PC-3 (cell line): ENCODE results near the gene SOX6. TPM values are rescaled to one million over a fixed set of nuclear protein-coding genes. Genes with fewer than 3 reads are reported as not detected.

ENCODE experiments used
- ATAC-seq: fragments of 200-7000 bp; cut with Tn5 transposase; 2 replicates; pipeline ENCODE4 v1.9.1; 2020; ENCODE audit warnings: mild to moderate bottlenecking, moderate library complexity
- BruUV-seq: library from RNA; stranded (reverse); fragments of 400-500 nt; replicated peaks from 2 replicates; lab custom pipeline; 2021; lab: Mats Ljungman, UMichigan
- CTCF ChIA-PET: fragments of 300-600 bp; sonication (Branson Sonifier 250); formaldehyde crosslinking; loops from one replicate; lab custom pipeline; 2022; ENCODE audit warnings: antibody characterized with exemption; lab: Charles Lee
- POLR2A ChIA-PET: fragments of 300-600 bp; sonication (Branson Sonifier 250); formaldehyde crosslinking; loops from one replicate; lab custom pipeline; 2022; ENCODE audit warnings: antibody characterized with exemption; ENCODE audit not compliant: unreplicated experiment; lab: Charles Lee
- DNase-seq: peaks from one replicate; pipeline ENCODE4 v3.0.0-alpha.2; 2015
- H2AFZ ChIP-seq: fragments of 300-600 bp; sonication (generic); 2 replicates; pipeline ENCODE4 v1.6.0; 2016; ENCODE audit warnings: antibody characterized with exemption, low read length
- H3F3A ChIP-seq: fragments of 300-600 bp; sonication (generic); one replicate; pipeline ENCODE4 v1.6.0; 2017; ENCODE audit warnings: antibody characterized with exemption, low read length, control low read depth, mild to moderate bottlenecking; ENCODE audit not compliant: unreplicated experiment
- H3K27ac ChIP-seq: fragments of 300-600 bp; sonication (generic); 2 replicates; pipeline ENCODE4 v1.5.1; 2016; ENCODE audit warnings: mild to moderate bottlenecking, low read length
- H3K27me3 ChIP-seq: fragments of 300-600 bp; sonication (generic); 2 replicates; pipeline ENCODE4 v1.6.1; 2016; ENCODE audit warnings: low read length, mixed read lengths
- H3K36me3 ChIP-seq: fragments of 300-600 bp; sonication (generic); 2 replicates; pipeline ENCODE4 v1.6.1; 2016; ENCODE audit warnings: low read depth, mixed run types, low read length, mixed read lengths
- H3K4me1 ChIP-seq: fragments of 300-600 bp; sonication (generic); 2 replicates; pipeline ENCODE4 v1.5.1; 2016; ENCODE audit warnings: low read length; ENCODE audit not compliant: insufficient read depth
- H3K4me2 ChIP-seq: fragments of 300-600 bp; sonication (generic); 2 replicates; pipeline ENCODE4 v1.6.0; 2016; ENCODE audit warnings: low read length
- H3K4me3 ChIP-seq: fragments of 300-600 bp; sonication (generic); 2 replicates; pipeline ENCODE4 v1.5.1; 2016; ENCODE audit warnings: mild to moderate bottlenecking, low read length, mixed read lengths
- H3K79me2 ChIP-seq: fragments of 300-600 bp; sonication (generic); 2 replicates; pipeline ENCODE4 v1.6.1; 2017; ENCODE audit warnings: low read length, mixed read lengths
- H3K9ac ChIP-seq: fragments of 300-600 bp; sonication (generic); 2 replicates; pipeline ENCODE4 v1.6.0; 2016; ENCODE audit warnings: mild to moderate bottlenecking, low read length
- H3K9me2 ChIP-seq: fragments of 300-600 bp; sonication (generic); replicated peaks from 2 replicates; pipeline ENCODE4 v1.6.1; 2016; ENCODE audit warnings: mixed run types, low read length, mixed read lengths
- H3K9me3 ChIP-seq: fragments of 300-600 bp; sonication (generic); 2 replicates; pipeline ENCODE4 v1.6.1; 2016; ENCODE audit warnings: low read length, mixed read lengths
- H4K20me1 ChIP-seq: fragments of 300-600 bp; sonication (generic); 2 replicates; pipeline ENCODE4 v1.6.1; 2016; ENCODE audit warnings: low read length, mixed read lengths
- CTCF ChIP-seq: fragments of 300-600 bp; sonication (generic); conservative IDR thresholded peaks from 2 replicates; pipeline ENCODE4 v1.5.1; 2017; ENCODE audit warnings: antibody characterized with exemption, low read depth, mild to moderate bottlenecking, low read length
- EZH2 ChIP-seq: fragments of 300-600 bp; sonication (generic); IDR thresholded peaks from one replicate; pipeline ENCODE4 v1.6.1; 2017; ENCODE audit warnings: antibody characterized with exemption, mild to moderate bottlenecking, low read length; ENCODE audit not compliant: unreplicated experiment
- EZH2phosphoT487 ChIP-seq: fragments of 300-600 bp; sonication (generic); IDR thresholded peaks from 2 replicates; pipeline ENCODE4 v1.6.1; 2018; ENCODE audit warnings: mild to moderate bottlenecking, antibody characterized with exemption, low read length, borderline replicate concordance
- intact Hi-C: fragments of 100-400 bp; cut with micrococcal nuclease; formaldehyde crosslinking; loops from 2 replicates; pipeline ENCODE4 v1.9.0; 2023
- total RNA-seq: library from RNA; depleted of rRNA; stranded (reverse); fragments of >200 nt; gene quantifications from 2 replicates; pipeline ENCODE4 v1.2.3, GENCODE V29; 2014

Gene SOX6
- total RNA-seq, 1 experiment from 2014 or later: not detected

- Histone ChIP-seq H3K4me1 (no peaks in the 10 kb centered on the region), H3K36me3 (no peaks in the 10 kb centered on the region), H3K9me3 (no peaks in the 10 kb centered on the region), H2AFZ (no peak overlapping the region), H4K20me1 (no peaks in the 10 kb centered on the region), H3K9me2 (no peaks in the 10 kb centered on the region), H3K9ac (no peak overlapping the region), H3K4me2 (no peak overlapping the region), H3K27ac (no peak overlapping the region), H3F3A (no peaks in the 10 kb centered on the region), H3K27me3 (no peaks in the 10 kb centered on the region), H3K79me2 (no peaks in the 10 kb centered on the region), H3K4me3 (no peak overlapping the region)
- no peak for ATAC-seq
- no peak for TF ChIP-seq CTCF
- TF ChIP-seq EZH2: no peak
- no peak for TF ChIP-seq EZH2phosphoT487
- CTCF ChIA-PET: no interaction called here
- intact Hi-C loops: no loop called here
- POLR2A ChIA-PET: no interaction called here
- no TSS peak for BruUV-seq
- DNase-seq: no peak
These were observed 274.8 kb downstream of the SOX6 start for GRCh38 chr11:16081382-16082094.

- Histone ChIP-seq H3K79me2 (no peaks in the 10 kb centered on the region), H3K4me3 (no peak overlapping the region), H3K36me3 (no peaks in the 10 kb centered on the region), H2AFZ (no peak overlapping the region), H3K4me2 (no peak overlapping the region), H3F3A (no peaks in the 10 kb centered on the region), H3K9me3 (no peaks in the 10 kb centered on the region), H4K20me1 (no peaks in the 10 kb centered on the region), H3K27ac (no peak overlapping the region), H3K4me1 (no peaks in the 10 kb centered on the region), H3K9ac (no peak overlapping the region), H3K27me3 (no peaks in the 10 kb centered on the region), H3K9me2 (no peaks in the 10 kb centered on the region)
- BruUV-seq: no TSS peak
- DNase-seq (no peak), ATAC-seq (no peak)
- ChIA-PET CTCF (no interaction called here), POLR2A (no interaction called here)
- intact Hi-C loops: no loop called here
- TF ChIP-seq CTCF (no peak), EZH2 (no peak), EZH2phosphoT487 (no peak)
These were observed 275.5 kb downstream of the SOX6 start for GRCh38 chr11:16080688-16081381.

- ATAC-seq: no peak
- Histone ChIP-seq H3K4me2 (no peak overlapping the region), H3K79me2 (no peaks in the 10 kb centered on the region), H3K27me3 (no peaks in the 10 kb centered on the region), H3K9me2 (no peaks in the 10 kb centered on the region), H3K36me3 (no peaks in the 10 kb centered on the region), H3K9ac (no peak overlapping the region), H3K27ac (no peak overlapping the region), H3F3A (no peaks in the 10 kb centered on the region), H3K9me3 (no peaks in the 10 kb centered on the region), H3K4me3 (no peak overlapping the region), H2AFZ (no peak overlapping the region), H3K4me1 (no peaks in the 10 kb centered on the region), H4K20me1 (no peaks in the 10 kb centered on the region)
- intact Hi-C loops: no loop called here
- ChIA-PET POLR2A (no interaction called here), CTCF (no interaction called here)
- no peak for DNase-seq
- BruUV-seq: no TSS peak
- TF ChIP-seq EZH2 (no peak), EZH2phosphoT487 (no peak), CTCF (no peak)
These were observed 277.4 kb downstream of the SOX6 start for GRCh38 chr11:16078936-16079335.
